C4-2B (cell line): ENCODE results near the gene SLC30A2.

Experiments used
- ZFX ChIP-seq: fragments of 450-650 bp; IDR thresholded peaks from 2 replicates; pipeline ENCODE4 v1.6.1; 2017
- TF ChIP-seq, protein P1 (sequence below): fragments of 450-650 bp; conservative IDR thresholded peaks from 2 replicates; pipeline ENCODE4 v1.5.1; 2017; ENCODE audit warnings: mild to moderate bottlenecking

GRCh38 chr1:25997828-25998761 is 47.8 kb downstream of the SLC30A2 start, which contains the start of gene PAFAH2:
- TF ChIP-seq, protein P1, sequence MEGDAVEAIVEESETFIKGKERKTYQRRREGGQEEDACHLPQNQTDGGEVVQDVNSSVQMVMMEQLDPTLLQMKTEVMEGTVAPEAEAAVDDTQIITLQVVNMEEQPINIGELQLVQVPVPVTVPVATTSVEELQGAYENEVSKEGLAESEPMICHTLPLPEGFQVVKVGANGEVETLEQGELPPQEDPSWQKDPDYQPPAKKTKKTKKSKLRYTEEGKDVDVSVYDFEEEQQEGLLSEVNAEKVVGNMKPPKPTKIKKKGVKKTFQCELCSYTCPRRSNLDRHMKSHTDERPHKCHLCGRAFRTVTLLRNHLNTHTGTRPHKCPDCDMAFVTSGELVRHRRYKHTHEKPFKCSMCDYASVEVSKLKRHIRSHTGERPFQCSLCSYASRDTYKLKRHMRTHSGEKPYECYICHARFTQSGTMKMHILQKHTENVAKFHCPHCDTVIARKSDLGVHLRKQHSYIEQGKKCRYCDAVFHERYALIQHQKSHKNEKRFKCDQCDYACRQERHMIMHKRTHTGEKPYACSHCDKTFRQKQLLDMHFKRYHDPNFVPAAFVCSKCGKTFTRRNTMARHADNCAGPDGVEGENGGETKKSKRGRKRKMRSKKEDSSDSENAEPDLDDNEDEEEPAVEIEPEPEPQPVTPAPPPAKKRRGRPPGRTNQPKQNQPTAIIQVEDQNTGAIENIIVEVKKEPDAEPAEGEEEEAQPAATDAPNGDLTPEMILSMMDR: peak; percentile 89
- TF ChIP-seq ZFX: no peak
